Adrenal gland (tissue), 12 donors: ENCODE results near the gene MADD. TPM values are rescaled to one million over a fixed set of nuclear protein-coding genes. Genes with fewer than 3 reads are reported as not detected.

Source experiments
- DNase-seq, 7 donors: peaks; one replicate each; pipeline ENCODE4 v3.0.0-alpha.2; 2019 to 2020
- H3K27ac ChIP-seq, 5 donors: fragments of 200-600 bp; sonication (generic) in 4 of 5; 1 replicate in 3 of 5; 2 replicates in 2 of 5; pipeline versions ENCODE4 v1.5.1 to v1.8.0; 2016 to 2020; ENCODE audit warnings: mild to moderate bottlenecking in 1 of 5
- H3K27me3 ChIP-seq: fragments of 200-600 bp; 2 replicates; pipeline ENCODE4 v1.8.0; 2021
- H3K36me3 ChIP-seq, 2 donors: fragments of 200-600 bp; replicated peaks in 1 of 2; 1 replicate in 1 of 2; 2 replicates in 1 of 2; pipeline versions ENCODE4 v1.5.1 to v1.8.0; 2018 to 2022
- H3K4me1 ChIP-seq, 2 donors: fragments of 200-600 bp; replicated peaks in 1 of 2; 1 replicate in 1 of 2; 2 replicates in 1 of 2; pipeline versions ENCODE4 v1.5.1 to v1.8.0; 2018 to 2021
- H3K4me3 ChIP-seq, 4 donors: fragments of 200-600 bp; sonication (generic) in 3 of 4; one replicate each; pipeline ENCODE4 v1.5.1; 2016 to 2018
- H3K9me3 ChIP-seq, 3 donors: fragments of 200-600 bp; sonication (generic) in 1 of 3; replicated peaks in 1 of 3; 1 replicate in 2 of 3; 2 replicates in 1 of 3; pipeline versions ENCODE4 v1.5.1 to v1.8.0; 2016 to 2021
- POLR2A ChIP-seq, 2 donors: fragments of 450-650 bp; IDR thresholded peaks; one replicate each; pipeline ENCODE4 v1.6.1; 2017; ENCODE audit warnings: antibody characterized with exemption in 2 of 2, mild to moderate bottlenecking in 2 of 2, moderate library complexity in 1 of 2
- WGBS, 4 donors: extraction: QIAGEN DNeasy Blood & Tissue Kit in 2 of 4; methylation state at CpG; one replicate each; pipeline versions ENCODE4 v1.1.5 to v1.1.7; 2013 to 2017; 5-methylcytosine and 5-hydroxymethylcytosine counted together
- intact Hi-C, 2 donors: fragments of 100-400 bp; cut with DNase I; formaldehyde crosslinking; loops; one replicate each; pipeline versions ENCODE4 v1.14.1 to v1.15.0; 2022 to 2023
- polyA plus RNA-seq, 3 donors: library from polyadenylated mRNA; stranded (reverse); fragments of 200-250 nt in 2 of 3; fragments of 350-450 nt in 1 of 3; fragmentation: Illumina TruSeq in 1 of 3; extraction: RNeasy Lipid Tissue Mini Kit (QIAGEN cat#74804) in 1 of 3; gene quantifications; one replicate each; pipeline ENCODE4 v1.2.3, GENCODE V29; 2013 to 2014
- total RNA-seq, 9 donors: library from RNA; depleted of rRNA in 4 of 9; stranded (reverse); fragments of >200 nt in 4 of 9; fragments of 120-200 nt in 1 of 9; fragmentation: NEBNext Ultra II Directional in 1 of 9; extraction: Animal tissue kit (Norgen Biotek cat#: 25700) in 1 of 9; gene quantifications; one replicate each; pipeline versions ENCODE4 v1.1.0 to v1.2.4, GENCODE V29; 2013 to 2023
- TF ChIP-seq, protein P1 (sequence below), 6 experiments: fragments of 450-650 bp in 4 of 6; fragments of 200-600 bp in 2 of 6; sonication (generic) in 1 of 6; IDR thresholded peaks; 1 replicate in 5 of 6; 2 replicates in 1 of 6; pipeline versions ENCODE4 v1.5.1 to v1.8.0; 2016 to 2021; ENCODE audit warnings: antibody characterized with exemption in 6 of 6, mild to moderate bottlenecking in 2 of 6, moderate library complexity in 1 of 6
- donor health status: healthy with polysubstance abuse.
- donor health status: Bipolar disorder and iron deficiency.
- donor health status: DM: yes; HTN: yes; CAD: no.
- donor health status: DM: no; HTN: no; CAD: no.
- donor health status: DM: no; HTN: no; CAD: no.
- donor health status: DM: yes; HTN: yes; CAD: no.

The MADD gene
- total and polyA plus RNA-seq, 12 donors = 33.4 to 83.0 (median 49.2) TPM

DNA sequence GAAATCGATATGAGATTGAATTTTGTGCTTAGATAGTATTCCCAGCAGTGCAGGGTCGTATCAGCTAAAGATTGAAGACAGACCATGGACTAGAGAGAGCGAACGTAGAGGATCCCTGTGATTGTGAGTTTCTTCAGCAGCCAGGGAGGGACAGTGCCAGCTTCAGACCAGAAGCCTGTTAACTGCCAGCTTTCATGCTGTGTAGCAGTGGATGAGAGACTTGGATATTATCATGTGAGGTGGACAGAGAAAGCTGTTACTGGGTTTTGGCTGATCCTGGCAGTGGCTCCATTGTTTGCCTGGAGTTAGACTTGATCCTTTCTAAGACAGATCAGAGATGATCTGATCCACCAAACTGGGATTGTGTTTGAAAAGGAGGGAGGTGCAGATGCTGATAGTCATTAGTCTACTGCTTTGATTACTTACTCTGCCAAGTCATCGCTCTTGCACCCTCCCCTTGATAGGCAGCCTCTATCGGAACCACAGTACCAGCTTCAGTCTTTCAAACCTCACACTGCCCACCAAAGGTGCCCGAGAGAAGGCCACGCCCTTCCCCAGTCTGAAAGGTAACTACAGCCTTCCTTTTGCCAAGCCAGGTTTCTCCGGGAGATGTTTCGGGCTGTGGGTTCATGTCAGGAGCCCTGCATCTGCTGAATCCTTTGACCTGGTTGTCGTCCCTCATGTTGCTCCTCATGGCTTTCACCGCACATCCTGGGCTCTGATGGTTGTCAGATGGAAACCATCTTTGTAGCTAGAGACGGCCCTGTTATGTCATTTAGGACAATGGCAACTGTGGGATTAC, 16.2 kb downstream of the MADD start:
- Histone ChIP-seq H3K27me3 (no peaks in the 10 kb centered on the region), H3K4me3 (no peak overlapping the region), H3K27ac (no peak overlapping the region), H3K4me1 (no peaks in the 10 kb centered on the region), H3K9me3 (no peaks in the 10 kb centered on the region), H3K36me3 (peaks cover 0 to 100% of the 10 kb centered on the region in 2 donors)
- peak in 1 of 7 donors; percentile 16 for DNase-seq
- 92 to 96% (median 95%) methylated on average over 13 of the region's 13 CpGs for WGBS, 4 donors
- no peak for TF ChIP-seq POLR2A (IDR thresholded peaks at IDR 0.05)
- TF ChIP-seq, protein P1, sequence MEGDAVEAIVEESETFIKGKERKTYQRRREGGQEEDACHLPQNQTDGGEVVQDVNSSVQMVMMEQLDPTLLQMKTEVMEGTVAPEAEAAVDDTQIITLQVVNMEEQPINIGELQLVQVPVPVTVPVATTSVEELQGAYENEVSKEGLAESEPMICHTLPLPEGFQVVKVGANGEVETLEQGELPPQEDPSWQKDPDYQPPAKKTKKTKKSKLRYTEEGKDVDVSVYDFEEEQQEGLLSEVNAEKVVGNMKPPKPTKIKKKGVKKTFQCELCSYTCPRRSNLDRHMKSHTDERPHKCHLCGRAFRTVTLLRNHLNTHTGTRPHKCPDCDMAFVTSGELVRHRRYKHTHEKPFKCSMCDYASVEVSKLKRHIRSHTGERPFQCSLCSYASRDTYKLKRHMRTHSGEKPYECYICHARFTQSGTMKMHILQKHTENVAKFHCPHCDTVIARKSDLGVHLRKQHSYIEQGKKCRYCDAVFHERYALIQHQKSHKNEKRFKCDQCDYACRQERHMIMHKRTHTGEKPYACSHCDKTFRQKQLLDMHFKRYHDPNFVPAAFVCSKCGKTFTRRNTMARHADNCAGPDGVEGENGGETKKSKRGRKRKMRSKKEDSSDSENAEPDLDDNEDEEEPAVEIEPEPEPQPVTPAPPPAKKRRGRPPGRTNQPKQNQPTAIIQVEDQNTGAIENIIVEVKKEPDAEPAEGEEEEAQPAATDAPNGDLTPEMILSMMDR (IDR thresholded peaks at IDR 0.05) = no peak
- intact Hi-C loops = no loop called here

DNA sequence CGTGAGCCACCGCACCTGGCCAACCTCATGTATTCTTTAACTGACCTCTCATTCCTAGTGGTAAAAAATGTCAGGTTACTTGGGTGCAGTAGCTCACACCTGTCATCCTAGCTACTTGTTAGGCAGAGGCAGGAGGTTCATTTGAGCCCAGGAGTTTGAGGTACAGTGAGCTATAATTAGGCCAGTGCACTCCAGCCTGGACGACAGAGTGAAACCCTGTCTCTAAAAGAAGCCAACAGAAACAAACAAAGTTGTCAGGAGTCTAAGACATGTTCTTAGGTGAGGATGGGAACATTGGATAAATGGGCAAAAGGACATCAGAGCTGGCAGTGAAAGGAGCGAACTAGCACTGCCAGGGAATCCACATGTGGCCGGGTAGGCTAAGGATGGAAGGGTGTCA, 18.1 kb downstream of the MADD start:
- 79 to 91% (median 90%) methylated on average over 5 of the region's 5 CpGs for WGBS, 4 donors
- H3K36me3 ChIP-seq = peaks cover 0 to 100% of the 10 kb centered on the region in 2 donors
- peak in 1 of 7 donors; percentile 6 for DNase-seq
- no peaks in the 10 kb centered on the region for H3K4me1 ChIP-seq
- H3K9me3 ChIP-seq = no peaks in the 10 kb centered on the region
- H3K4me3 ChIP-seq = no peak overlapping the region
- intact Hi-C loops = no loop called here
- no peak for TF ChIP-seq POLR2A (IDR thresholded peaks at IDR 0.05)
- TF ChIP-seq, protein P1 (IDR thresholded peaks at IDR 0.05) = no peak
- no peak overlapping the region for H3K27ac ChIP-seq
- H3K27me3 ChIP-seq = no peaks in the 10 kb centered on the region

DNA sequence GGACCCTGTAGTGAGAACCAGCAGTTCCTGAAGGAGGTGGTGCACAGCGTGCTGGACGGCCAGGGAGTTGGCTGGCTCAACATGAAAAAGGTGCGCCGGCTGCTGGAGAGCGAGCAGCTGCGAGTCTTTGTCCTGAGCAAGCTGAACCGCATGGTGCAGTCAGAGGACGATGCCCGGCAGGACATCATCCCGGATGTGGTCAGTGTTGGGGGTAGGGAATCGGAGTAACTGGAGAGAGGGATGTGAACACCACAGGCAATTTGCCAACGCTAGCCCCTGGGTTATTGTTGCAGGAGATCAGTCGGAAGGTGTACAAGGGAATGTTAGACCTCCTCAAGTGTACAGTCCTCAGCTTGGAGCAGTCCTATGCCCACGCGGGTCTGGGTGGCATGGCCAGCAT, 19.9 kb downstream of the MADD start:
- Histone ChIP-seq H3K36me3 (peaks cover 0 to 99% of the 10 kb centered on the region in 2 donors), H3K4me1 (no peaks in the 10 kb centered on the region), H3K9me3 (no peaks in the 10 kb centered on the region), H3K27me3 (no peaks in the 10 kb centered on the region), H3K27ac (no peak overlapping the region), H3K4me3 (no peak overlapping the region)
- intact Hi-C loops = no loop called here
- TF ChIP-seq POLR2A (IDR thresholded peaks at IDR 0.05) = no peak
- TF ChIP-seq, protein P1 (IDR thresholded peaks at IDR 0.05) = no peak
- 91 to 96% (median 94%) methylated on average over 15 of the region's 15 CpGs for WGBS, 4 donors
- peak in 1 of 7 donors; percentile 41 for DNase-seq

DNA sequence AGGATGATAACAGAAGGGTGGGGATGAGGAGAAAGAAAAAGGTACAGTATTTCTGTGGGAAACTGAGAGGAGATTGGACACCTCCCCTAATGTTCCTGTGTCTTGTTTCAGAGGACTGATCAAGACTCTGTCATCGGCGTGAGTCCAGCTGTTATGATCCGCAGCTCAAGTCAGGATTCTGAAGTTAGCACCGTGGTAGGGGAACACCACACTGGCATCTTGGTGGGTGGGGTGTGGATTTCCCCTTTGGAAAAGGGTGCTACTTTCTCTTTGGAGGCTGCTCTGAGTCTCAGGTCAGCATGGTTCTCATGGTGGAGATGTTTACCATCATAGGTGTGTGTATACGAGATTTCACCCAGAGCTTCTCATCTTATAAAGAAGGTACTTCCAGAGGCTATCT, 25.5 kb downstream of the MADD start:
- peaks cover 0 to 94% of the 10 kb centered on the region in 2 donors for H3K36me3 ChIP-seq

More for the DNA sequence above, 25.5 kb downstream of the MADD start:
- no peaks in the 10 kb centered on the region for H3K27me3 ChIP-seq
- no peak overlapping the region for H3K27ac ChIP-seq
- WGBS, 4 donors = 93 to 96% (median 95%) methylated on average over 5 of the region's 5 CpGs
- no peaks in the 10 kb centered on the region for H3K4me1 ChIP-seq
- no peaks in the 10 kb centered on the region for H3K9me3 ChIP-seq
- no peak overlapping the region for H3K4me3 ChIP-seq
- intact Hi-C loops = no loop called here
- no peak for TF ChIP-seq POLR2A (IDR thresholded peaks at IDR 0.05)
- TF ChIP-seq, protein P1 (IDR thresholded peaks at IDR 0.05) = no peak
- DNase-seq = no peak
